Measurements from ENCODE around the gene LRRN2. TPM values are rescaled to one million over a fixed set of nuclear protein-coding genes. Genes with fewer than 3 reads are reported as not detected.

LRRN2 gene
- total RNA-seq, 1 experiment from 2014 or later, result 4.6 TPM

DNA sequence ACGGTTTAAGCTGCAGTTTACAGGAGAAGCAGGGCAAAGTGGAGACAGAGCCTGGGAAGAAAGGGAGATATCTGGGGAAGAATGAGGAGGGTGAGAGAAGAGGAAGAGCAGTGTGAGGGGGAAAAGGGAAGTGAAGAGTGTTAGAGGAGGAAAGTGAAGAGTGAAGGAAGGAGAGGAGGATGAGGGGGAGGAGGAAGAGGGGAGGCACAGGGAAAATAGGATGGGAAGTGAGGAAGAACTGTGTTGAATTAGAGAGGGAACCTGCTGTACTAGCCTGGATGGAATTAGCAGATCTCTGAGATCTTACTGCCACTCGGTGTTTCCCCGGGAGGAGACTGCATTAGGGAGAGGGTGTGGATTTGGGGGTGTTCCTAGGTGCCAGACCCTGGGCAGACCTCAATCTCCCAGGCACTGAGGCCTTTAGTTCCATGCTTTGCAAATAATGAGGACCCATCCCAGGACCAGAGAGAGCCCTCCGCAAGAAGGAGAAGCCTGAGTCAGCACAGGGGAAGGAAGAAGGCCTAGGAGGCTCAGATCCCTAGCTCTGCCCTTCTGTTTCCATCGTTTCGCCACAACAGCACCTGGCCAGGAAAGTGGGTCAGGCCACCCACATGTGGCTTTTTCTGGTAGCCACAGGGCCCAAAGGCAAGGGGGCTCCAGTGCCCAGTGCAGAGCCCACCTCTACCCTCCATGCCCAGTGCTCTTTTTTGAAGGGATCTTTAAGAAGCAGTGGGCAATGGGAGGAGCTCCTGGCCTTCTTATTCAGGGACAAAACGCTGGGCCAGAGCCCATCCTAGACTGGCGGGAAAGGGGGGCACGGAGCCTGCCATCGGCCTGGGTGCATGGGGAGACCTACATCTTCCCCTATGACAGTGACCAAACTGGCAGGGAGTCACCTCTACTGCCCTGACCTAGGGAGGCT lies 2.0 kb downstream of the LRRN2 start:
- H4K20me1 ChIP-seq (ENCODE audit: insufficient read depth), result no peaks in the 10 kb centered on the region
- H2AFZ ChIP-seq, result no peak overlapping the region
- H3K27ac ChIP-seq, result no peak overlapping the region
- DNase-seq, result no peak
- H3F3A ChIP-seq (ENCODE audit: insufficient read depth, low read depth), result no peaks in the 10 kb centered on the region
- H3K4me1 ChIP-seq (replicated peaks; ENCODE audit: insufficient read depth), result no peaks in the 10 kb centered on the region
- intact Hi-C loops (cut with micrococcal nuclease; ENCODE audit: unreplicated experiment), result loop anchor here (5.0 kb wide), 1 partner anchor 116 kb away; no protein-coding TSS in a partner anchor
- no peak overlapping the region for H3K4me3 ChIP-seq
- H3K79me2 ChIP-seq (ENCODE audit: low read depth), result no peaks in the 10 kb centered on the region
- H3K27me3 ChIP-seq (ENCODE audit: insufficient read depth, low read depth), result peaks cover 34% of the 10 kb centered on the region
- no peaks in the 10 kb centered on the region for H3K36me3 ChIP-seq (ENCODE audit: low read depth)
- CTCF ChIA-PET, result interaction anchor here (0.6 kb wide), 1 partner anchor 390 kb away, joined by 3 read pairs; no protein-coding TSS in a partner anchor
- no TSS peak for BruUV-seq (replicated peaks)
- H3K9me3 ChIP-seq (ENCODE audit: insufficient read depth, low read depth), result no peaks in the 10 kb centered on the region
- no peaks in the 10 kb centered on the region for H3K9me2 ChIP-seq (ENCODE audit: insufficient read depth)
- no peak overlapping the region for H3K4me2 ChIP-seq
- TF ChIP-seq, protein P1, sequence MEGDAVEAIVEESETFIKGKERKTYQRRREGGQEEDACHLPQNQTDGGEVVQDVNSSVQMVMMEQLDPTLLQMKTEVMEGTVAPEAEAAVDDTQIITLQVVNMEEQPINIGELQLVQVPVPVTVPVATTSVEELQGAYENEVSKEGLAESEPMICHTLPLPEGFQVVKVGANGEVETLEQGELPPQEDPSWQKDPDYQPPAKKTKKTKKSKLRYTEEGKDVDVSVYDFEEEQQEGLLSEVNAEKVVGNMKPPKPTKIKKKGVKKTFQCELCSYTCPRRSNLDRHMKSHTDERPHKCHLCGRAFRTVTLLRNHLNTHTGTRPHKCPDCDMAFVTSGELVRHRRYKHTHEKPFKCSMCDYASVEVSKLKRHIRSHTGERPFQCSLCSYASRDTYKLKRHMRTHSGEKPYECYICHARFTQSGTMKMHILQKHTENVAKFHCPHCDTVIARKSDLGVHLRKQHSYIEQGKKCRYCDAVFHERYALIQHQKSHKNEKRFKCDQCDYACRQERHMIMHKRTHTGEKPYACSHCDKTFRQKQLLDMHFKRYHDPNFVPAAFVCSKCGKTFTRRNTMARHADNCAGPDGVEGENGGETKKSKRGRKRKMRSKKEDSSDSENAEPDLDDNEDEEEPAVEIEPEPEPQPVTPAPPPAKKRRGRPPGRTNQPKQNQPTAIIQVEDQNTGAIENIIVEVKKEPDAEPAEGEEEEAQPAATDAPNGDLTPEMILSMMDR (conservative IDR thresholded peaks at IDR 0.05), result no peak
- no peak for TF ChIP-seq EZH2 (IDR thresholded peaks at IDR 0.05; ENCODE audit: low read depth)
- POLR2A ChIA-PET (ENCODE audit: unreplicated experiment), result interaction anchor here (0.5 kb wide), 1 partner anchor 756 kb away, joined by 3 read pairs; no protein-coding TSS in a partner anchor

DNA sequence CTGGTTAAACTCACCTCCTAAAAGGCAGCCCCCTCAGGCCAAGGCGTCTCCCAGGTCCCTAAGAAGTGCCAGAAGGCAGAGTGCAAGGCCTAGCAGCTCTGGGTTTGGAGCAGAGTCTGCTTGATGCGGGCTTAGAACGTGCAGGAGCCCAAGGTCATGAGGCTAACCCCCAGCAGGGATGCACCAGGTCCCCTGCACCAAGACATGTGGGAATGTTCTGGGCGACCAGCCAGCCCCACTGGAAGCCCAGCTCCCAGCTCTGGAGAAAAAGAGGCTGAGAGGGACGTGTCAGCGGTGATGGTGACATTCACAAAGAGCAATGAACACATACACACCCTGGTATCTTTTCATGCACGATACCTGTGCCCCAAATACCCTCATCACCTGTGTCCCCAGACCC lies 5.1 kb downstream of the LRRN2 start:
- Histone ChIP-seq H4K20me1 (ENCODE audit: insufficient read depth) (no peaks in the 10 kb centered on the region), H3K4me1 (replicated peaks; ENCODE audit: insufficient read depth) (no peaks in the 10 kb centered on the region), H3K4me2 (no peak overlapping the region), H3K27me3 (ENCODE audit: insufficient read depth, low read depth) (peaks cover 11% of the 10 kb centered on the region; the same call in 1 of the 2 replicates), H3K36me3 (ENCODE audit: low read depth) (no peaks in the 10 kb centered on the region), H3K9me3 (ENCODE audit: insufficient read depth, low read depth) (no peaks in the 10 kb centered on the region), H3K9me2 (ENCODE audit: insufficient read depth) (no peaks in the 10 kb centered on the region), H2AFZ (no peak overlapping the region), H3F3A (ENCODE audit: insufficient read depth, low read depth) (no peaks in the 10 kb centered on the region), H3K4me3 (no peak overlapping the region), H3K79me2 (ENCODE audit: low read depth) (no peaks in the 10 kb centered on the region), H3K27ac (no peak overlapping the region)
- no peak for DNase-seq
- POLR2A ChIA-PET (ENCODE audit: unreplicated experiment), result no interaction called here
- BruUV-seq (replicated peaks), result no TSS peak
- CTCF ChIA-PET, result interaction anchor here (0.6 kb wide), 1 partner anchor 35 kb away, joined by 3 read pairs; no protein-coding TSS in a partner anchor
- TF ChIP-seq, protein P1 (conservative IDR thresholded peaks at IDR 0.05), result no peak
- no peak for TF ChIP-seq EZH2 (IDR thresholded peaks at IDR 0.05; ENCODE audit: low read depth)
- intact Hi-C loops (cut with micrococcal nuclease; ENCODE audit: unreplicated experiment), result loop anchor here (5.0 kb wide), 1 partner anchor 113 kb away; no protein-coding TSS in a partner anchor

DNA sequence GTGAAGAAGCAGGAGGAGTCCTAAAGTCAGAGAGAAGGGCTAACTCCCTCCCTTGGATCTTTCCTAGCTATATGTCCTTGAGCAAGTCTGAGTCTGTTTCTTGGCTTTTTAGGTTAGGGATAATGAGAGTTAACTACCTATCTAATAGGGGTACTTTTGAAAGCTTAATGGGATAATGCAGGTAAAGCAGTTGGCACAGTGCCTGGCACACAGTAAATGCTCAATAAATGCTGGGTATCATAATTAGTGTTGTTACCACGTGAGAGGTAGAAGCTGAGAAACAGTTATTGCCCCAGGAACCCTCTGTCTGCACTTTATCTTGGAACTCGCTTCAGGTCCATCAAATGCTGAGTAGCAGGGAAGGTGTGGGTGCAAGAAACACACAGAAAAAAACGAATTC lies 5.5 kb downstream of the LRRN2 start:
- Histone ChIP-seq H3K9me3 (ENCODE audit: insufficient read depth, low read depth) (no peaks in the 10 kb centered on the region), H3K4me1 (replicated peaks; ENCODE audit: insufficient read depth) (no peaks in the 10 kb centered on the region), H3K79me2 (ENCODE audit: low read depth) (no peaks in the 10 kb centered on the region), H3K4me2 (no peak overlapping the region), H2AFZ (no peak overlapping the region), H3K4me3 (no peak overlapping the region), H3K9me2 (ENCODE audit: insufficient read depth) (no peaks in the 10 kb centered on the region), H3K27me3 (ENCODE audit: insufficient read depth, low read depth) (peaks cover 11% of the 10 kb centered on the region; the same call in 1 of the 2 replicates), H3F3A (ENCODE audit: insufficient read depth, low read depth) (no peaks in the 10 kb centered on the region), H3K27ac (no peak overlapping the region), H4K20me1 (ENCODE audit: insufficient read depth) (no peaks in the 10 kb centered on the region), H3K36me3 (ENCODE audit: low read depth) (no peaks in the 10 kb centered on the region)
- no peak for TF ChIP-seq EZH2 (IDR thresholded peaks at IDR 0.05; ENCODE audit: low read depth)
- TF ChIP-seq, protein P1 (conservative IDR thresholded peaks at IDR 0.05), result no peak
- CTCF ChIA-PET, result interaction anchor here (0.6 kb wide), 1 partner anchor 35 kb away, joined by 3 read pairs; no protein-coding TSS in a partner anchor
- intact Hi-C loops (cut with micrococcal nuclease; ENCODE audit: unreplicated experiment), result loop anchor here (5.0 kb wide), 1 partner anchor 113 kb away; no protein-coding TSS in a partner anchor
- BruUV-seq (replicated peaks), result no TSS peak
- POLR2A ChIA-PET (ENCODE audit: unreplicated experiment), result no interaction called here
- peak in 1 of 2 experiments; percentile 20 for DNase-seq

Data from PC-9 (cell line).